Right kidney (tissue), 1 donor: ENCODE measurements around the gene PLA2G4C.

Source experiments
- DNase-seq: peaks from one replicate; pipeline ENCODE4 v3.0.0-alpha.2; 2016

PLA2G4C gene

DNA sequence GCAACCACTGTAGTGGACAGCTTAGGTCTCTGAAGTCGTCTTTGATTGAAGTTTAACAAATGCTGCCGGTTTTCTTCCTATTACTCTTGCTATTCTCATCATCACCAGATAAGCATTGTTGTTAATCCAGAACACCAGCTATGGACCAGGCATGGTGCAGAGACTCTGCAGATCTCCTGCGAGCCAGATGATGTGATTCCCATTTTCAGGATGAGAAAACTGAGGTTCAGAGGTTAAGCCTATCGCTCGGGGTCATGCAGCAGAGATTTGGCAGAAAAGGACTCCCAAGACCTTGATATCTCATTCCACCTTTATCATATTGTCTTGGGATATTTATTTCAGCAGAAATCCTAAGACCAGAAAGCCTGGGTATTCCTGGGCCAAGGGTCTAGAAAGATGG lies 50.2 kb downstream of the PLA2G4C start:
- no peak for DNase-seq

DNA sequence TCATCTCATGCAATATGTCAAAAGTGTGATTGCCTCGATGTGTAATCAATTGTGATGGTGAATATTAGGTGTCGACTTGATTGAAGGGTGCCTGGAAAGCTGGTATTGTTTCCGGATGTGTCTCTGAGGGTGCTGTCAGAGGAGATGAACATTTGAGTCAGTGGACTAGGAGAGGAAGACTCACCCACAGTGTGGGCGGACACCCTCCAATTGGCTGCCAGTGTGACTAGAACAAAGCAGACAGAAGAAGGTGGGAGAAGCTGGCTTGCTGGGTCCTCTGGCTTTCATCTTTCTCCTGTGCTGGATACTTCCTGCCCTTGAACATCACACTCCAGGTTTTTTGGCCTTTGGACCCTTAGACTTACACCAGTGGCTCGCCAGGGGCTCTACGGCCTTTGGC lies 51.3 kb downstream of the PLA2G4C start:
- DNase-seq, result no peak

DNA sequence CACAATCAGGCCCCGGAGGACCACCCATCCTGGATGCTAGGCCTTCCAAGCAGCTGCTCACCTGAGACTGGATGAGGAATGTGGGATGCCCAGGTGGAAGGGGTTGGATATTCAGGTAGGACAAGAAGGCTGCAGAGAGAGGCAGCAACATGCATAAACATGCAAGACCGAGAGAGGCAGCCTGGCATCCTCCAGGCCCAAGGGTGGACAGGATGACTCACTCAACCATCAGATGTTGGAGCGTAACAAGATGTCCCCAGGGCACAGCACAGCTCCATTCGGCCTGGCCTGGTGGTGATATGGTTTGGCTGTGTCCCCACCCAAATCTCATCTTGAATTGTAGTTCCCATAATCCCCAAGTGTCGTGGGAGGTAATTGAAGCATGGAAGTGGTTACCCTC lies 56.8 kb downstream of the PLA2G4C start:
- DNase-seq, result no peak

DNA sequence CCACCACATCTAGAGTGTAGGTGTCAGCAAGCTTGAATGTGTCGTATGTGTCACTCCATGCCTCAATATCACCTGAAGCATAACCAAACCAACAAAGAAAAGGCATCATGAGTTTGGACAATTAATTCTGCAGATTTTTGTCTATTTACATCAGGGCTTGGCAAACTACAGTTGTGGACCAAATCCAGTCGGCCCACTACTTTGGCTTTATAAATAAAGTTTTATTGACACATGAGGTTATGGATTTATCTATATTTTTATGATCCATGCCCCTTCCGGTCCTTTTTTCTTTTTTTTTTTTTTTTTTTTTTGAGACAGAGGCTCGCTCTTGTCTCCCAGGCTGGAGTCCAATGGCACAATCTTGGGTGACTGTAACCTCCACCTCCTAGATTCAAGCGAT lies 57.5 kb downstream of the PLA2G4C start:
- no peak for DNase-seq

GRCh38 chr19:48051335-48052033 lies 59.1 kb downstream of the PLA2G4C start:
- no peak for DNase-seq

GRCh38 chr19:48044561-48044960 lies 66.1 kb downstream of the PLA2G4C start:
- no peak for DNase-seq

GRCh38 chr19:48043675-48044258 lies 66.8 kb downstream of the PLA2G4C start, which contains the start of gene CABP5:
Gene CABP5 (minus strand): TSS chr19:48044079. CDS start chr19:48043922, 157 bp downstream.
- DNase-seq, result no peak

DNA sequence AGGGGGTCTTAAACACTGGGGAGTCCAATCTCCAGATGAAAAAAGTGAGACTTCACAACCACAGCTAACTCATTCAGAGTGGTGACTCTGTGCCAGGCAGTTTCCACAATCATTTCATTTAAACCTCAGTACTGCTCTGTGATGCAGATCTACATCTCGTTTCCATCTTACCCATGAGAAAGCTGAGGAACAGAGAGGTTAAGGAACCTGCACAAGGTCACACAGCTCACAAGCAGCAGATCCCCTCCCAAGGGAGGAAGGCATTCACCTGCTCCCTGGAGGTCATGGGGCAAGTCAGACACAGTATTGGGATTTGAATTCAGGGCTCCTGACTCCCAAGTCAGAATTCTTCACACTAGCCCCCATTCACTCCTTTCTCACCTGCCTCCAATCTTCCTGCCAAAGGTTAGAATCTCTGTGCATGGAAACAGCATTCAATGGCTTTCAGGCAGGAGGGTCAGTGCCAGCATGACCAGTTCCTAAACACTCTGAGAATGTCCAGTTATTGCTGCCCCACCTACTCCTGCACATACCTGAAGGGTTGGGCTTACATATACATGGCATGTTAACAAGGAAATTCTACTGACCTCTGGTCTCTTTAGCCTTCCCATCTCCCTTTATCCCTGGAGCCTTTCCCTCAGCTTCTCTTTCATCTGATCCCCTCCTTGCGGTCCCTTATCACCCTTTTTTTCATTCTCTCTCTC lies 68.6 kb downstream of the PLA2G4C start:
- no peak for DNase-seq

- no peak for DNase-seq
Observed at GRCh38 chr19:48036765-48037164, 73.9 kb downstream of the PLA2G4C start.

DNA sequence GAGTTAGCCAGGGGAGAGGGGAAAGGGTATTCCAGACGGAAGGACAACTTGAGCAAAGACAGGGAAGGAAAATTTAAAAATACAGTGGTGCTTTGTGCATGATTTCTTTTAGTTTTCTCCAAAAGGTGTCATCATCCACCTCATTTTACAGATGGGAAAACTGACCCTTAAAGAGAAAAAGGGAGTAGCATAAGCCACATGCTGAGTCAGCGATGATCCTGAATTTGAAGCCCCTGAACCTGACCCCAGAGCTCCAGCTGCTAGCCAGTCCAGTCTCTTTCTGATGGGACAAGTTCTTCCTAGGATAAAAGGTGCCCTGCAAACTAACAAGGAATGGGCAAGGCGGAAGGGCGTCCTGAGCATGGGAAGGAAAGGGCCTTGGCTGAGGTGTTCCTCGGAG lies 77.0 kb downstream of the PLA2G4C start:
- no peak for DNase-seq

- no peak for DNase-seq
Observed at GRCh38 chr19:48030073-48030472, 80.5 kb downstream of the PLA2G4C start.

GRCh38 chr19:48029431-48029830 lies 81.2 kb downstream of the PLA2G4C start:
- no peak for DNase-seq

DNA sequence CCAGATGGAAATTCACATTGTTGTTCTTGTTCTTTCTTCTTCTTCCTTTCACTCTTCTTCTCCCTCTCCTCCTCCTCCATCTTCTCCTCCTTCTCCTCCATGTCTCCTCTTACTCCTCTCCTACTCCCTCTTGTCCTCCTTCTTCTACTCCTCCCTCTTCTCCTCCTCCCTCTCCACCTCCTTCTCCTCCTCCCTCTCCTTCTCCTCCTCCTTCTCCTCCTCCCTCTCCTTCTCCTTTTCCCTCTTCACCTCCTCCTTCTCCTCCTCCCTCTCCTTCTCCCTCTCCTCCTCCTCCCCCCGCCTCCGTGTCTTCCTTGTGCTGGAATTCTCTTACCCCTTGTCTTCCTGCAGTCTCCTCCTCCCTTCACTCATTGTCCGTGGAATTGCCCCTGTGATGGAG lies 85.1 kb downstream of the PLA2G4C start:
- no peak for DNase-seq

GRCh38 chr19:48023518-48023917 lies 87.1 kb downstream of the PLA2G4C start:
- DNase-seq, result no peak

DNA sequence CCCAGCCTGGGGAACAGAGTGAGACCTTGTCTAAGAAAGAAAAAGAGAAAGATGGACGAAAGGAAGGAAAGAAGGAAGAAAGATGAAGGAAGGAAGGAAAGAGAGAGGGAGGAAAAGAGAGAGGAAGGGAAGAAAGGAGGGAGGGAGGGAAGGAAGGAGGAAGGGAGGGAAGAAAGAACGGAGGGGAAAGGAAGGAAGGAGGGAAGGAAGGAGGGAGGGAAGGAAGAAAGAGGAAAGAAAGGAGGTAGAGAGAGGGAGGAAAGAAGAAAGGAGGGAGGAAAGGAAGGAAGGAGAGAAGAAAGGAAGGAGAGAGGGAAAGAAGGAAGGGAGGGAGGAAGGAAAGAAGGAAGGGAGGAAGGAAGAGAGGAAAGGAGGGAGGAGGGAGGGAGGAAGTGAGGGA lies 87.6 kb downstream of the PLA2G4C start:
- no peak for DNase-seq

DNA sequence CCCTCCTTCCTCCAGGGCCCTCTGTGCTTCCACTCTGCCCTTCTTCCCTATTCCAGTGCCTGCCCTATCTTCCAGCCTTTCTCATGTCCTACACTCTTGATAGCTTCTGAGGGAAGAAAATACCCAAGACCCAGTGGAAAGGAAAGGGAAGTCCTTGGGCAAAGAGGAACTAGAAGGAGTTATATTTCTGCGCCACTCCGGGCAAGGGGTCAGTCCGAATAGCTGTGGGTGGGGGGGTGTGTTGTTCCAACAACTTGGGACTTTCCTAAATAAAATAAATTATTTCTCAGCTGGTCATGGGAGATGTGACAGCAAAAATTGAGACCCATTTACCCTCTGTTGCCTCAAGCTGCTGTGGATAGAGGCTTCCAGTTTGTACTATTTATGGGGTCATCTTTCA lies 89.9 kb downstream of the PLA2G4C start:
- DNase-seq, result no peak

DNA sequence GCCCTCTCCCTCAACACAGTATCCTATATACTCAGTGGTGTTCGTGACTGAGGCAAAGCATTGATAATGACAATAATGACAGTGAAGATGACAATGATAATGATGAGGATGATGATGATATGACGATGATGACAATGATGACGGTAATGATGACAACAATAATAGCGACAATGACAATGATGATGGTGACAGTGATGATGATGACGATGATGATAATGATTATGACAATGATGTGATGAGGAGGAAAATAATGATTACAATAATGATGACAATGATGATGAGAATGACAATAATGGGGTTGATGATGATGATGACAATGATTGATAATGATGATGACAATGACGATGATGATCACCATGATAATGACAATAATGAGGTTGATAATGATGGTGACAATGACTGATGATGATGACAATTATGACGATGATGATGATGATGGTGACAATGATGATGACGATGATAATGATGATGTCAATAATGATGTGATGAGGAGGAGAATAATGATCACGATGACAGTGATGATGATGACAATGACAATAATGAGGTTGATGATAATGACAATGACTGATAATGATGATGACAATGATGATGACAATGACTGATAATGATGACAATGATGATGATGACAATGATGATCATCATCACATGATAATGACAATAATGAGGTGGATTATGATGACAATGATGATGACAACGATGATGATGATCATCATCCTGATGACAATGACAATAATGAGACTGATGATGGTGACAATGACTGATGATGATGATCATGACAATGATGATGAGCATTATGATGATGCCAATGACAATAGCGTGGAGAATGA lies 99.5 kb downstream of the PLA2G4C start:
- no peak for DNase-seq

DNA sequence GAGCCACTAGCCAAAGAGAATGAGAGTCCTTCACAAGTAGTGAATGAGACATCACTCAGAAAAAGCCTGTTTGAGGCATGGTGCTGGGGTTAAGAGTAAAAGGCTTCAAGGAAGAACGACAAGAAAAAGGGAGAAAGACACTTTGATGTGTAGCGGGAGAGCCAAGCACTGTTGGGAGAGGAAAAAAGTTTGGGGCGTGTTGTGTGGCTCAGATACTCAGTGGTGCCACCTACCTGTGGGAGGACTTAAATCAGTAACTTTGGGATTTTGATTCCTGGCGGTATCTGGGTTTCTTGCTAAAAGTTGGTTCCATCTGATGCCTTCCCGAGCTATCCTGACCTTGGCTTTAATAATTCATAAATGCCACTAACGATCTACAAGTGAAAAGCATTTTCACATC lies 103.9 kb downstream of the PLA2G4C start:
- DNase-seq, result no peak

GRCh38 chr19:48004236-48004635 lies 106.4 kb downstream of the PLA2G4C start:
- DNase-seq, result no peak

GRCh38 chr19:48000846-48001245 lies 109.8 kb downstream of the PLA2G4C start:
- no peak for DNase-seq

DNA sequence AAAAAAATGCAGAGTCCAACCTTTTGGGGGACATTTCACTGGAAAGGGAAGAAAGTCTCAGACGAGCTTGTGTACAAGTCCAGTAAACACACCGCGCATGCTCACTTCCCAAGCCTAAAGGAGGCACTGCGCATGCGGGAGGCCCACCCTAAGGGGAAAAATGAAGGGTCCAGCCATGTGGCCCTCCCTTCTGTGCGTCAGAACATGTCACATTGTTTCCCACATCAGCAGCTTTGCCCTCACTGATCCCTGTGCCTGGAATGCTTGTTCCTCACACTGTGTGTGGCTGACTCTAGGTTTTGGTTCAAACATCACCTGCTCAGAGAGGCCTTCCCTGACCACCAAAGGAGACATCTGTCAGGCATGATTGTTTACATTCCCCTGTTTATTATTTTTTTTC lies 111.8 kb downstream of the PLA2G4C start:
- no peak for DNase-seq
